HT-29 (cell line): ENCODE results near the gene KCTD21. TPM values are rescaled to one million over a fixed set of nuclear protein-coding genes. Genes with fewer than 3 reads are reported as not detected.
"Not testable (repeated sequence)": the region's sequence is repeated elsewhere in the genome, so short reads cannot be mapped to it uniquely, and the experiment has no call there.

Experiments
- DNase-seq: peaks from one replicate; pipeline ENCODE4 v3.0.0-alpha.2; 2015; ENCODE audit warnings: low spot score
- total RNA-seq: library from RNA; depleted of rRNA; stranded (reverse); fragments of >200 nt; shearing (Covaris generic); gene quantifications from 2 replicates; pipeline ENCODE4 v1.2.3, GENCODE V29; 2014

Gene KCTD21
- total RNA-seq, 1 experiment from 2014 or later: 10.5 TPM

DNA sequence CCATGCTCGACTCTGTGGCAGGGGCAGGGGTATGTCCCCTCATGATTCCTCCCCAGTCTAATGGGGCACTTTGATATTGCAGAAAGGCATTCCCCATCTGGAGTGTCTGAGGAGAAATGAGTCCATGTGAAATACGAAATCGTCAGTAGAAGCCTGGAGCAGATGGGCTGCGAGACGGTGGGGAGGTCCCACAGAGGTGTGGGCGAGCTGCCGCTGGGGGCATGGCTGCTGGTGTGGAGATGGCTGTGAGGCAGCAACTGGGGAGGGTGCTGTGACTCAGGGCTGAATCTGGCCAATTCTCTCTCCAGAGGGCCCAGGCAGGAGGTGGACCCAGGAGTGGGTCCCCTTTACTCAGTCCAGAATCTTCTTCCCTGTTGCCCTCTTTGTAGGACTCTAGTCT lies 11.2 kb downstream of the KCTD21 start:
- no peak for DNase-seq

DNA sequence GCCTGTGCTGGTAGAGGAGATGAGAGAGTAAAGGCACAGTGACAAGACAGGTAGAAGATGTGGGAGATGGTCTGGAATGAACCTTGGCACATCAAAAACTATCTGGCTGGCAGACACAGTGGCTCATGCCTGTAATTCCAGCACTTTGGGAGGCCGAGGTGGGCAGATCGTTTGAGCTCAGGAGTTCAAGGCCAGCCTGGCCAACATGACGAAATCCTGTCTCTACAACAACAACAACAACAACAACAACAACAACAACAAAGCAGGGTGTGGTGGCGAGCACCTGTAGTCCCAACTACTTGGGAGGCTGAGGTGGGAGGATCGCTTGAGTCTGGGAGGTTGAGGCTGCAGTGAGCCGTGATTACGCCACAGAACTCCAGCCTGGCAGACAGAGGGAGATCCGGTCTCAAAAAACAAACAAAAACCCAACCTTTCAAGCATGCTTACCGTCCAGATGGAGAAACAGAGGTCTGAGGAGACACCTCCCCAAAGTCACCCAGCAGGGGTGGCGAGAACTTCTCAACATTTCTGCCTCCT lies 11.8 kb downstream of the KCTD21 start:
- no peak for DNase-seq

DNA sequence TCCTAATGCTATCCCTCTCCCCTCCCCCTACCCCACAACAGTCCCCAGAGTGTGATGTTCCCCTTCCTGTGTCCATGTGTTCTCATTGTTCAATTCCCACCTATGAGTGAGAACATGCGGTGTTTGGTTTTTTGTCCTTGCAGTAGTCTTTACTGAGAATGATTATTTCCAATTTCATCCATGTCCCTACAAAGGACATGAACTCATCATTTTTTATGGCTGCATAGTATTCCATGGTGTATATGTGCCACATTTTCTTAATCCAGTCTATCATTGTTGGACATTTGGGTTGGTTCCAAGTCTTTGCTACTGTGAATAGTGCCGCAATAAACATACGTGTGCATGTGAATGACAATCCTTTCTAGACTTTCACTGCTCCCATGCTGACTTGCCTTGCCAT lies 12.6 kb downstream of the KCTD21 start:
- not testable (repeated sequence) for DNase-seq

DNA sequence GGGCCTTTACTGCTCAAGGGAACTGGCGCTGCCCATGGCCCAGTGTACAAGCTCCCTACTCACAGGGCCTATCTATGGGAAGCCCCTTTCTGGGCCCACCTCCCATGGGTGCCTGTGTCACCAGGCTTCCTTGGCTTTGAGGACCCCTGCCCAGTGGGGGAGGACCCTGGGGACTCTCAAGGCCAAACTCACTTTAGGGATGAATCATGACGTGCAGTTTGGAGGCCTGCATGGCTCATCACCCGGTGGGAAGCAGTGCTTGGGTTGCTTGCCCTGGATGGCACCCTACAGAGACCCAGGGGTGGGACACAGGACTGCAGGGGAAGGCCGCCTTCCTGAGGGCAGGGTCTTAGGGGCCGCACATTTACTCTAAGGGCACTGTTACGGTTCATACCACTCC lies 16.5 kb downstream of the KCTD21 start:
- no peak for DNase-seq

DNA sequence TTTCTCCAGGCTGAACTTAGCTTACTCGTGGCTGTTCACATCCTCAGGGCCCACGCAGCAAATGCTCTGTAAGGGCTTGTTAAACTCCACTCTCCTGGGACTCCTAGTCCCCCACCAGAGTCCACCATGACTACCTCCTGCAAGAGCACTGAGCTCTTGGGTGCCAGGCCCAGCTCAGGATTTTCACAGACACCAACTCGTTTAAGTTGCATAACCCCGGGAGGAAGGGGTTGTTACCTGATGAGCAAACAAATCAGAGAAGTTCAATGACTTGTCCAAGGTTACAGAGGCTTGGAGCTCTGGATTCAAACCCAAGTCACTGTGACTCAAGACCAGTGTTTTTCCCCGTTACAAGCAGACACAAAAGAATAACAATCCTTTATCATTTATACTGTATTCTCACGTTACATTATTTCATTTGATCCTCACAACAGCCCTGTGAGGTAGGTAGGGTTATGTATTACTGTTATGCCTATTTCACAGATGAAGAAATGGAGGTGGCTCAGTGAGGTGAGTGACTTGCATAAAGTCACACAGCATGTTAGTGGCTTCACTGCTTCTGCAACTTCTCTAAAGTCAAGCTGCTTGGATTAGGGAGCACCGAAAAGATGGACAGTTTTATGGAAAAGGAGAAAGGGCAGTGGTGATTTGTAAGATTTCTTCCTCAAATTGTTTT lies 17.4 kb downstream of the KCTD21 start:
- no peak for DNase-seq

DNA sequence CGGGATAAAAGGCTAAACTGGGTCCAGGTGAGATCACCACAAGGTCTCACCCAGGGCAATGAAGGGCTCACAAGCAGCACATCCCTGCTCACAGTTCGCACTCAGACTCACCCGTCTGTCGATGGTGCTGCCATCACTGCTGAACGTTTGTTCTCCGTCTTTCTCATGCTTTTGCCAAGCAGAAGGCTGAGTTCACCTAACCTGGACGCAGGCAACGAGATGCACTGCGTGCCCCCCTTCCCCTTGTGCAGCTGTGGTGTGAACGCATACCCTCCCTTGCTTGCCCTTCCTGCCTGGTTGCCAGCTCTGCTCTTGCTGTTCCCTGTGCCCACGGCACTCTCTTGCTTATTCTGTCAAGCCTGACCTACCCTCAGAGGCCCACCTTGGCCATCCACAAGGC lies 18.0 kb downstream of the KCTD21 start:
- DNase-seq: no peak

DNA sequence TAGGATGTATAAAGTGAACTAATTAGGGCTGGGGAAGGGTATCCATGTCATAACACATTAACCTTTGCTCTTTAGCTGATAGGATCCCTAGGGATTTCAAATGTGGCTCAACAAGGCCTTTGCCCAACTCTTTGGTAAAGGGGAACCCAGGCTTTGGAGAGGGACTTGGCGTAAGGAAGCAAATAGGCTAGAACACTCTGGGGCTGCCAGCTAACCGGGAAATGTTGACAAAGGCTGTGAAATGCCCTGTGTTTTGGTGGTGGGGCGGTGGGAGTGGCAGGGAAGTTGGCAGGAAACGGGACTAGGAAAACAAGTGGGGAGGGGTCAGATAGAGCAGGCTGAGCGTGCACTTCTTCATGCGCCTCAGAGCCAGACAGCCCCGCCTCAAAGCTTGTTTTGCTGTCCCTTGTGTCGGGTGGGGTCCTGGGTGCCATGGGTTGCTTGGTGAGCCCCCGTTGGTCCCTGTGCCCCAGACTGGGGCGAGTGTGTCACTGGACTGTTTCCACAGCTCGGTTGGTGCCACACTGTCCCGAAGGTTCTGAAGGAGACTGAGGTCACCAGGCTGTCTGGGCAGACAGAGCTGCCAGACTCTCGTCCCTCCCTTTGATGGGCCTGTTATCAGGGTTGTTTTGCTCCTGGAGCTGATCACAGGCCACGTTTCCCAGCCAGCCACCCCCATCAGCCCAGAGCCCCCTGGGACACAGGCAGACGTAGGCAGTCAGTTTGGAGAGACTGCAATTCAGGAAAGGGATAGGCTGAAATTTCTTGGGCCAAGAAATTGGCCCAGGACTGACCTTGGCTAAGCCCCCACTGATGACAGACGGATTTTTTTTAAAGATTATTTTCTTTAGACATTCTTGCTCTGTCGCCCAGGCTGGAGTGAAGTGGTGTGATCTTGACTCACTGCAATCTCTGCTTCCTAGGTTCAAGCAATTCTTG lies 19.6 kb downstream of the KCTD21 start:
- DNase-seq: no peak

DNA sequence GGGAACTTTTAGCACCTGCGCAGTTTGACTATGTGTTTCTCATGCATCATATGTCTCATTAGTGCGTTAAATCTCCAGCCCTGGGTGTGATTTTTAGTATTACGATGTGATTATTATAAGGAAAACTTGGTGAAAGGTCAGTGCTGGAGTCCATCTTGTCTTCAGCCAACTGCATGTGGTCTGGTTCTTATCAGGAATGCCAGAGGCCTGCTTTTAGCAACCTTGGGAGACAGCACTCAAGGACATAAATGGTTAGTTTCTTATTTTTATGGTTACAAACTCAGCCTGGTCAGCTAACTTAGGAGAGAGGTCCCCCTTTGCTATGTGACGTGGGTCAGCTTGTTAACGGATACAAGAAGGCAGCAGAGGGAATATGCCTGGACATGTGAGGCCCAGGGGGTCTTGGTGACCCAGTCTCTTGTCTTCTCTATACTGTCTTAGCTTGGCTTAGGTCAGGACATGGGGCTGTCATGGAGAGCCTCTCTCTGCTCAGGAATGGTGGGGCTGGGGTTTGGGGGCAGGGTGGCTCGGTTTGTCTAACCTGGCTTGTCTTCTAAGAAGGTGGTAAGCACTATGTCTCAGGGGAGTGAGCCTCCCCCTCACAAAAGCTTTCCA lies 21.5 kb downstream of the KCTD21 start:
- no peak for DNase-seq

DNA sequence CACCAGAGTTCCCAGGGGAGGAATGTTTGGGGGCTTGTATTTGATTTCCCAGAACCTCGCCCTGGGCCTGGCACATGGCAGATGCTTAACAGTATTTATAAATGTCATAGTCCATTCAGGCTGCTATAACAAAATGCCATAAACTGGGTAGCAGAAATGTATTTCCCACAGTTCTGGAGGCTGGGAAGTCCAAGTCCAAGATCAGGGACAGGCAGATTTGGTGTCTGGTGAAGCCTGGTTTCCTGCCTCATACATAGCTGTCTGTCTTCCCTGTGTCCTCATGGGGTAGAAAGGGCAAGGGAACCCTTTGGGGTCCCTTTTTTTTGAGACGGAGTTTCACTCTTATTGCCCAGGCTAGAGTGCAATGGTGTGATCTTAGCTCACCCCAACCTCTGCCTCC lies 24.0 kb downstream of the KCTD21 start:
- DNase-seq: no peak

DNA sequence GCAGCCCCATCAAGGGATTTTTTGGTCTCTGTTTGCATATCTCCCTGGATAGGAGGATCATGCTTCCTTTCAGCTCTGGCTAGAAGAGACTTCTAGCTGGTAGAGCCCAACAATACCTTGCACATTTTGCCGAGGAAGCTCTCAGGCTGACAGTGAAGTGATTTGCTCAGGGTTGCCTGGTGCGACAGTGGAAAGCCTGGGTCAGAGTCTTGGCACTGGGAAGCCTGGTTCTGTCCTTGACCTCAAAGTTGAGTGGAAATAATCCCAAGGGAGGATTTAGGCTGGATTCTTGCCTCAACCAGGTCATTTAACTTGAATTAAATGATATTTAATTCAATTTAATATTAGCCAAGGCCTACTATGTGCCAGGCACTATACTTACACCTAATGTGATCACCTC lies 24.6 kb downstream of the KCTD21 start:
- no peak for DNase-seq

DNA sequence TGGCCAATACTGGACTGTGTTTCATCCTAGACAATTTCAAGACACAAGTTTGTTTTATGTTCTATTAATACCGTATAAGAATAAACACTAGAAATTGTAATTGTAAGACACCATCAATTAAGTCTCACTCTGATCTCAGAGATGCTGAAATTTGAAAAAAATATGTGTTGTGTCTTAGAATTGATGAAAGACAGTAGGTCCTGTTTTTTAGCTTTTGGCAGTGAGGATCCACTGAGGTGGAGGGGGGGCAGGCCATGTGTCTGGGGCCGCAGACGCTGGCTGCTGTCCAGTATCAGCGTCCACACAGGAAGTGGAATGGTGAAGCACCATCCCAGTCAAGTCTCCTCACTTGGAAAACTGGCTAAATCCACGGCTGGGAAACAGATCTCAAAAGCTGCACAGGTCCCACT lies 26.5 kb downstream of the KCTD21 start:
- no peak for DNase-seq

DNA sequence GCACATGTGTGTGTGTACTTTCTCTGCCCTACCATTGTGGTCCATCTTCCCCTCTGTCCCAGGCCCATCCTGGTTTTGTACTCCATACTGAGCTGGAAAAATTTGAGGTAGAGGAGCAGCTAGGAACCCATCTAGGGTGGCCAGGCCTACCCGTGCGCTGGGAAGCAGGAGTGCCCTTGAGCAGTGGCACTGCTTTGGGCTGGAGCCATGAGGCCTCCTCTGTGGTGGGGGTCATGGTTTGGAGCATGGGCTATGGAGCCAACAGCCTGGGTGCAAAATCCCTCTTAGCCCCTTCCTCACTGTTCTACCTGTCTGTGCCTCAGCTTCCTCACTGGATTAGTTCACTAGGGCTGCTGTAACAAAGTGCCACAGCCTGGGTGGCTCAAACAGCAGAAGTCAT lies 27.1 kb downstream of the KCTD21 start:
- DNase-seq: no peak

DNA sequence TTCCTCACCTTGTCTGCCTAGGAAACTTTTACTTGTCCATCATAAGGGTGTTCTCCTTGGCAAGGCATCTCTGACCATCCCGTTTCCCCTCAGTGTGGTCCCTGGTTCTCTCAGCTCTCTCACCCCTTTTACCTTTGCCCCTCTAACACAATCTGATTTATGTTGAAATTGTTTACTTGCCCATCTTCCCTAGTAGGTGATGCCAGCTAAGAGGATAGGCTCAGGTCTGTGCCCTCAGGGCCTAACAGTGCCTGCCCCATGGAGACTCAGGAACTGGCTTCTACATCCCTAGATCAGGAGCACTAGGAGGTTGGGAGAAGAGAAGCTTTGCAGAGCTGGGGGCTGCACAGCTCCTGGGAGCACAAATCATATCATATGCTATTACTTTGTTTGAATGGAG lies 27.9 kb downstream of the KCTD21 start:
- no peak for DNase-seq

DNA sequence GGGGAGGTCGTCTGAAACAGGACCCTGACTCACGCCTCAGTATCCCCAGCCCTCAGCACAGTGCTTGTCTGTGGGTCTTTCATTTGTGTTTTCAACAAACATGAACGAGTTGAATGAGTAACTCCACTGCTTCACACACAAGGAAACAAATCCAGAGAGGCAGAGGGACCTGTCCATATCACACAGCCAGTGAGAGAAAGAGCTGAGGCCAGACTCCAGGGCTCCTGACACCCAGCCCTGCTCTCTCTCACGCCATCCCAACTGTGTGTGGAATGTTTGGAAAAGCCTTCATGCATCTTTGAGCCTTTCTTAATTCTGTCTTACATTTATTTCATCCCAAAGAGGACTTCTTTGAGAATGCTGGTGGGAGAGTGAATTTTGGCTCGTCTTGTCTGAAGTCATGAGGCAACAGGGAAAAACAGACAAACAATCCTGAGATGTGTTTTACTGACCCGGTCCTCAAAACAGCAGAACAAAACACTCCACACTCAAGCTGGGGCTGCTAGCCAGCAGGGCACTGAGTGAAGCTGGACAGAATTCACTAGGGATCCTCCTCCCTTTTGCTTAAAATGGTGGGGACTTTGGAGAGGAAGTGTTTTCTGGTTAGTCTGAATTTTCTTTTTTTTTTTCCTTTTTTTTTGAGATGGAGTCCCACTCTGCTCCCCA lies 29.3 kb downstream of the KCTD21 start:
- no peak for DNase-seq

DNA sequence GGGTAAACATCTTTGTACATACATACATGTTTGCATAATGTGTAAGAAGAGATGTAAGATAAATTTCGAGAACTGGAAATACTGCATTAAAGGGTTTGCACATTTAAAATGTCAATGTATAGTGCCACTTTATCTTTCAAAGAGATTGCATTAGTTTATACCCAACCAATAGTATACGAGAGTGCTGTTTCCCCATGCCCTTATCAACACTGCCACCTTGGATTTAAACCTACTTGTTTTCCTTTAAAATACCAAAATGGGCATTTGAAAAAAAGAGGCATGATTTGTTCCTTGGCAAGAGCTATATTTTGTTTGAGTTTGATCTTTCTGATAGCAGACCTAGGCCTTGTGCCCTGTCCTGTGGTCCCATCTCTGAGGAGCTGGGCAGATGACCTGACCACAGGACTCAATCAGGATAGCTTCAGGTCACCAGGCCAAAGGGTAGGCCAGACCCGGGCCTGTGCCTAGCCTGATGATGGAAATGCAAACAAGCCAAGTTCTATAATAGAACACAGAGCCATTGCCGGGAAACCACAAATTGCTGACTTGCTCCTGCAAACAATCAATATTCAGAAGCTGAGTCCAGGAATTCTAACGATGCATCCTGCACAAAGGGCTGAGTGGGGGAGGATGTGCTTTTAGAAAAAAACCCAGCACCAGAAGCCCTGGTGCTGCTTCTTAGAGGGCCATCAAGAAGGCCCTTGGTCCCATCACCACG lies 32.1 kb downstream of the KCTD21 start:
- no peak for DNase-seq

DNA sequence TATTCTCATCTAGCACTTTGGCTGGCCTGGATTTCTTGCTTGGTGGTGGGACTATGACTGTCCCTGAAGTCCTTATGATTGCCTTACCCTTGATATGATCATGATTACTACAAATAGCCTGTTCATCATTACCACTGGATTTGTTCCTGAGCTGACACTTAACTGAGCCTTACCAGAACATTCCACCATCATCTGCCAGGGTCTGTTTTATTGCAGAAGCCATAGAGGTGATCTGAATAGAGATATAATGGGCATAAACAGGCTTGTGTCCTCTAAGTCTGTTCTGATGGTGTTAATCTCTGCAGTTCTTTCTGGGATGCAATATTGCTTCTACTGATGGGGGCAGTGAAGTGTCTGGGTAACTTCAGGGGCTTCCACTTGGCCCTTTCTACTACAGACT lies 36.6 kb downstream of the KCTD21 start:
- no peak for DNase-seq

DNA sequence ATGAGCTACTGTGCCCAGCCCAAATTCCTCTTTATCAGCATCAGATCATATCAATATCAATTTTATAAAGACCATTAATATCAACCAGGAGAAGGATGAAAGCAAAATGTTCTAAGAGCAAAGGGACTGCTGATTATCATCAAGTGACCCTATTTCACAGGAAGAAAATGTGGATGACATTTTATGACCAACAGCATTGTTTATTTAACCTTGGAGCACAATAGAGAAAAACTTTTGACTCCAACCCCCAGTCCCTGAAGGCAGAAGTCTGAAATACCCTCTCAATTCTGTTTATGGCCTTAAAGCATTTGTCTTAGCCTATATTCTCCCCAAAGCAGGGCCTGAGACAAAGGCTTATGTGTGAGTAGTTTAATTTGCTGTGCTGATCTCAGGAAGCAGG lies 37.7 kb downstream of the KCTD21 start:
- DNase-seq: no peak

DNA sequence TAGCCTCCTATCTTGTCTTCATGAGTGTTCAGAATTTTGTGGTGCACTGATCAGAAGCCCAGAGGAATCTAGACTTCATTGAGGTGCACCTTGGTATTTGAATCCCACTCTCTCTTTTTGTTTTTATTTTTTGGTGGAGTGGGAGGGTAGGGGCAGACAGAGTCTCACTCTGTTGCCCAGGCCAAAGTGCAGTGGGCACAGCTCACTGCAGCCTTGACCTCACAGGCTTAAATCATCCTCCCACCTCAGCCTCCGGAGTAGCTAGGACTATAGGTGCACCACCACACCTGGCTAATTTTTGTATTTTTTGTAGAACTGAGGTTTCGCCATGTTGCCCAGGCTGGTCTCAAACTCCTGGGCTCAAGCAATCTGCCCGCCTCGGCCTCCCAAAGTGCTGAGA lies 38.1 kb downstream of the KCTD21 start:
- DNase-seq: no peak

DNA sequence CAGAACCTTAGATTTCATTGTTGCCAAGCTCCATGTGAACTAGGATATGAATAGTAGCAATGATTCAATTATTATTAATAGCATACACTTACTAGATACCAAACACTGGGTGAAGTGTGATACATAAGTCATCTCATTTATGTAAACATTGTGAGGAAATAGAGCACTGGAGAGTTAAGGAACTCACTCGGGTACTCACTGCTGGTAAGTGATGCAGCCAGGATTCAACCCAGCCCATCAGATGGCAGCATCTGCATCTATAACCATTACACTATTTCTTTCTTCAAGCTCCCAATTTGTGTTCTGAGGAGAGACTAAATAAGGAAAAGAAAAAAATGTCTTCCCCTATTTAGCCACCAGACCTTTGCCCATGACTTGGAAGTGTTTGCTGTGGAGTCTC lies 38.8 kb downstream of the KCTD21 start:
- peak; percentile 43 for DNase-seq

DNA sequence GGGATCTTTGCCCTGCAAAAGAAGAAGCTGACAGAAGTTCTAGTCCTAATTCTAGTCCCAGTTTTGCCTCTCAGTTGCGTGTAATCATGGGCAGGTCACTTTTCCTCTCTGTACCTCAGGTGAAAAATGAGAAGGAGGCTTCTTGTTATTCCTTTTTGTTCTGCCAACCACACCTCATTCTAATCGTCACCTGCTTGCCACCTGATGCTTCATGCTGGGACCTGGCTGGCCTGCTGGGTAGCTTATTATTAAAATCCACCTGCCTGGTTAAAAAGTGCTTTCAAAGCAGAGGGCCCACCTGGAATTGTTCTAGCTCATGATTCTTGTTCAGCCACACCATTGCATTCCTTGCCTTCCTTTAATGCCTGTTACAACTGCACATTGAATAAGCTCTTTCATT lies 40.6 kb downstream of the KCTD21 start:
- no peak for DNase-seq

DNA sequence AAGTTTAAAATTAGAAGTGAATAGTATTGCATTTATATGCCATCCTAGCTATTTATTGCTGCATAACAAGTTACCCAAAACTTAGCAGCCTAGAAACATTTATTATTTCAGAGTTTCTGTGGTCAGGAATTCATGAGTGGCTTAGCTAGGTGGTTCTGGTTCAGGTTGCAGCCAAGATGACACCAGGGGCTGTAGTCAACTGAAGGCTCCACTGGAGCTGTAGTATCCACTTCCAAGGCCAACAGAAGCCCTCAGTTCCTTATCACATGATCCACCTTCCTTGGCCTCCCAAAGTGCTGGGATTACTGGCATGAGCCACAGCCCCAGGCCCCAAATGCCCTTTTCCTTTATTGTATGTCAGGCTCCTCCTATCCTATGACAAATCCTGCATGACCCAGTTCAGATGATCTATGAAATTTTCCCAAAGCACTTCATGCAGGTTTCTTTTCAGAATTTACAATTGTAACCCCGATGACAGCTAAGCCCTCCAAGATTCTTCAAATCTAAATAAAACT lies 42.9 kb downstream of the KCTD21 start:
- no peak for DNase-seq
